GM19324 (cell line): ENCODE results near the gene SGSM2.

Experiments used
- ATAC-seq: cut with Tn5 transposase; IDR thresholded peaks from one replicate; pipeline ENCODE4 v1.9.1; 2021; ENCODE audit warnings: mild to moderate bottlenecking, moderate library complexity; ENCODE audit not compliant: unreplicated experiment, low FRiP score

Gene SGSM2

DNA sequence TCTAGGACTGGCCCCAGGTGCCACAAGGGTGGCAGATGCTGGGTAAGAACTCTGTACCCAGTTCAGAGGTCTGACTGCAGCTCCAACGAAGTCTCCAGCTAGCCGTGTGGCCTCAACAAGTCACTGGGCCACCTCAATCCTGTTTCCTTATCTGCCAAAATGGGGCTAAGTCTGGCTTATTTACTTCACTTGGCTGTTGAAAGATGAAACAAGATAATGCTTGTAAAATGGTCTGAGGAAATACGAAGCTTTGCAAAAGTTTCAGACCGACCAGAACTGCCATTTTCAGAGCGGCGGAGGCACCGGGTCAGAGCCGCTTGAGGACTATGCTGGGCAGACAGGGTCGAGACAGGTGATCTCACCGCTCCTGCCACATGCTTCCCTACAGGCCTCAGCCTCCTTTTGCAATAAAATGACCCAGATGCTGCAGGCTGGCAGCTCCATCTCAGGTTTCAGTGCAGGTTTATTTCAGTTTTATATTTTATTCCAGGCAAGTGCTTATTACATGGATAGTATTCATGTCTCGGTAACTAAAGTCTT, 46.4 kb downstream of the SGSM2 start:
- ATAC-seq = no peak

DNA sequence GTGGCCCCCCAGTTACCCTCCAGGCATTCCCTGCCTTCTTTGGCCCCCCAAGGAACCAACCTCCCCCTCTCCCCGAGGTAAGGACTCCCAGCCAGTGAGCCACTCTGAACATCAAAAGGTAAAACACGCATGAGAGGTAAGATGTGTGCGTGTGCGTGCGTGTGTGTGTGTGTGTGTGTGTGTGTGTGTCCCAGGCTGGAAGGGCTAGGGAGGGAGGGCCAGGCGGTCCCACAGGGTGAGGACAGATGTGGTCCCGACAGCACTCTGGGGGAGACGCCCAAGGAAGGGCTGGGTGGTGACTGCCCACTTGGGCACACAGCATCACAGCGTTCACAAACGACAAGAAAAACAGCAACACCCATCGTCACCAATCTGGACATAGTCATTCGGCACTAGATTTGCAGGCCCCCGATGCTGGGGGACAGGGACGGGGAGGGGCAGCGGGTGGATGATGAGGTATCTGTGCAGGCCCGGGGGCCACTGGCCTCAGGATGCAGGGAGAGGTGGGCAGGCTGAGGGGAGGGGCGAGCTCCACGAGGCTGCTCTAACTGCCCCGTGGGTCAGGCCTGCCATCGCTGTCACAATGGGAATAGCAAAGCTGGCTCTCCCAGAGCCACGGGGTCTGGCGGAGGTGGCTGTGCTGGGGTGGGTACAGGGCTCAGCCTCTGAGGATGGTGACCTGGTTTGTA, 47.3 kb downstream of the SGSM2 start:
- ATAC-seq = no peak

DNA sequence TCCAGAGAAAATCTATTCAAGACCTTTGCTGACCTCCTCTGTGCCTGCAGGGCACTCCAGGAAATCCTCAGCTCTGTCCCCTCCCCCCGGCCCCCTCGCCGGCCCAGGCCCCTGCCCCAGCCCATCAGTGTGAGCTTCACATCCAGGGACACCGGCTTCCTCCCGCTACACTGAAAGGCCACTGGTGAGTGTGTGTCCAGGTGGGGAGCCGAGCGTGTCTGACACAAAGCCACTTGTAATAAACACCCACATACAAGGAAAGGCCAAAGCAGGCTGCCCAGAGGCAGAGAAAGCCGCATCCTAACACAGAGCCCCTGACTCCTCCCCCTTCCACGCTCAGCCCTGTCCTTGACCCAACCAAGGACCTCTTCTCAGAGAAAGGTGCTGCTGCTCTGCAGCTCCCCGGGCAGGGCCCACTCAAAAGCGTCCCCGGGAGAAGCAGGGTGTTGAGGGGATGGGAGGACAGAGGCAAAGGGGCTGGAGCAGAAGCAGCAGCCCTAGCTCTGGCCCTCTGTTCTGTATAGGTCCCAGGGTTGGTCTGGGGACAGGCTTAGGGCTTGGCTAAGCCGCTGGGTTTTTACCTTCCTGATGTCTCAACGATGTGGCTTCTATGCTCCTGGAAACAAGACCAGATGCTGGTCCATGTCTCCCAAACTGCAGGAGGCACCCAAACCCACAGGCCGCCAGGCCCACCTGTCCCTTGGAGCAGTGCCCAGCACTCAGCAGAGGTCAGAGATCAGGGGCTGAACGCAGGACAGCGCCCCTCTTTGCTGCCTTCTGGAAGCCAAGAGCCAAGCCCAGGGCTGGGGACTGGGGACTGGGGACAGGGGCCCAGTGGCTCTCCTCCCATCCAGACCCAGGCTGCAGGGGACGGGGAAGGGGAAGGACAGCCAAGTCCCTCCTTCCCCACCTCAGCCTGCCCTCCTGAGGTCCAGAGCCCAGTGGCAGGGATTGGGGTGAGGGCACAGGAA, 48.2 kb downstream of the SGSM2 start:
- no peak for ATAC-seq

DNA sequence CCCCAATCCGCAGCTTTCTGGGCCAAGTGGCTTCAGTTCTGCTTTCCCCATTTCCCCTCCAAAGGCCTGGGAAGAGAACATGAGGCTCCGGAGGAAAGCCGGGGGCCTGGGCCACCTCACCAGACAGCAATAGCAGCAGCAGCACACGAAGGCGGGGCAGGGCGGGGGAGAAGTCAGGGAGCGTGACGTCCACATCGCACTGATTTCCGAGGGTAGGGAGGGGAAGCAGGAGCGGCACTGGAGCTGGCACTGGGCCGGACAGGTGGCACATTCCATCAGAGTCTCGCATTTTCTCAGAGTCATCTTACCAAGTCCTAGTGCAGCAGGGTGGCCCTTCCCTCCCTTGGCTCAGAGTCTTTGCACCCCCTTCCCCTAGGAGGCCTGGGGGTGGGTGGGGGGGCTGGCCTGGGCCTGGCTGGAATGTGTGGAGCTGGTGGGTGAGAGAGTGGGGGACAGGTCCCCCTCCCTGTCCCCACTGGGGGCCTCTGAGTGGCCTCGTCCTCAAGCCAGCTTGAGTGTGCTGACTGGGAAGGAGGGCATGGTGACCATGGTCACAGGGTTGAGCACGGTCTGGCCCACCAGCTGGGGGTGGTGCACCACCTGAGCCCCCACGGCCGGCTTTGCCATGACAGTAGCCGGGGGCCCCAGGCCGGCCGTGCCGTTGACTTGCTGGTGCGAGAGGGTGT, 49.2 kb downstream of the SGSM2 start:
- no peak for ATAC-seq

DNA sequence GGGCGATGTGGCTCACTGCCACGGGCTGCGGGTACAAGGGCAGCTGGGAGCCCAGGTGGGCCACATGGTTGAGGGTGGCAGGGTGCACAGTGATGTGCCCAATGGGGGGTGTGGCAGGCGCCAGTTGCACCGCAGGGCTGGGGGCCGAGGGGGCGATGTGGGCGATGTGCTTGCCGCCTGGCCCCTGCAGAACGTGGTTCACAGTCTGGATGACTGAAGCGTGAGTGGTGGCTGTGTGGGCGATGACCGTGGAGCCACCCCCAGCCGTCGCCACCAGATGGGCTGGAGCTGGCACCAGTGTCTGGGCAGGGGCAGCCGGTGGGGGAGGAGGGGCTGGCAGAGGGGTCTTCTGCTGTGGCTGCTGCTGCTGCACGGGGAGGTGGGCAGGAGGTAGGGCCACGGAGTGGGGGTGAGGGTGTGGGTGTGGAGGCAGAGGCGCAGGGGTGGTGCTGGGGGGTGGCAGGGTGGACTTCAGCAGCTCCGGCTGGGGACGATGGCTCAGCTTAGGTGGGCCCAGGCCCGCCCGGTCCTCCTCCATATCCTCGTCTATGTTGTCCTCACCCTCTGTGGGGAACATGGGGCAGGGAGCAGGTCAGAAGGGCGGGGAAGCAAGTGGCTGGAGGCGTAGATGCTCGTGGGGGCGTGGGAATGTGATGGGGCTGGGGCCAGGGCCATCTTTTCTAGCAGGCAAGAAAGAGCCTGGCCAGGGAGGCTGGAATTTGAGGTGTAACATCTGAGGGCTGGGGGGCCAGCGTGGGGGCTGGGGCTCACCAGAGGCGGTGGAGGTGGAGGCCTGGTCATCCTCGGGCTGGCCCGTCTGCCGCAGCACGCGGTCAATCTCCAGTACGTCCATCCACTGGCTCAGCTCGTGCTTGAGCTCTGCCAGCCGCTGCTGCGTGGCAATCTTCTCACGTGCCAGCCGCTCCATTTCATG, 50.1 kb downstream of the SGSM2 start:
- no peak for ATAC-seq

DNA sequence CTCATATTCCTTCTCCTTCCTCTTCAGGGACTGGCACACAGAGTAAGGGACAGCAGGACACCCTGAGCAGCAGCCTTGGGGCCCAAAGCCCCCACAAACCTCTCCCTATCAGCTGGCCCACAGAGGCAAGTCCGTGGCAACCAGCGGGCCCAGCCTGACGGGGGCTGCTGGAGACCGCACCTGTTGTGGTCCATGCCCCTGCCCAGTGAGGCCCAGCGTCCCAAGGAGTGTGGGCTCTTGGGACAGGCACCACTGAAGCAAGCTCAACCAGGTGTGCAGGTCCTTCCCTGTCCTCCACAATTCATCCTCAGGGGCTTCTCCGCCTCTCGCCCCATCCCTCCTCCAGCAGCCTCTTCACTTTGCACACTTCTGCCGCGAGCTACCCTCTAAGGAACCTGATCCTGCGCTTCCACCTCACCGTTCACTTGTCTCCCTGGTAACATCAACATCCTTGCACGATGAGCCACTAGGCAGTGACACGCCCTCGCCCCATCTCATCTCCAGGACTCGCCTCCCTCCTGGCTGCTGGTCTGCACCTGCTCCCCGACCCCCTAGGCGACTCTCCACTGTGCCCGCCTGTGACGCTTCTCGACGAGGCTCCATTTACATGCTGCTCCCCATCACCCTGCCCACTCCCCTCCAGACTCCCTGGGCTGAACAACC, 50.9 kb downstream of the SGSM2 start:
- ATAC-seq = no peak

DNA sequence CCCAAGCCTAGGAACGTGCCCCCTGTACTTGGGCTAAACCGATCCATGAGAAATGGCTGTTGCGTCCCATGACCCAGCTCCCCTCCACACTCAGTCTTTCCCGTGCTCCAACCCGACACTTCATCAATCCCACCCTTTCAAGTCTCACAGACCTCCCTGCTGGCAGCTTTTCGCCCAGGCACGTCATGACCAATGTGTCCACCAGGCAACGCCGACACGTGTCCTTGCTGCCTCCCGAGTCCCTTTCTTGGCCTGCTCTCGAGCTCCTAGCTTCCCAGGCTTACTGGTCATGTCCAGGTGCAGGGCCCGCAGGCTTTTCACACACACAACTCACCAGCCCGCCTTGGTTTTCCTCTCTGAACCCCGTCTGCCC, 51.4 kb downstream of the SGSM2 start:
- no peak for ATAC-seq

DNA sequence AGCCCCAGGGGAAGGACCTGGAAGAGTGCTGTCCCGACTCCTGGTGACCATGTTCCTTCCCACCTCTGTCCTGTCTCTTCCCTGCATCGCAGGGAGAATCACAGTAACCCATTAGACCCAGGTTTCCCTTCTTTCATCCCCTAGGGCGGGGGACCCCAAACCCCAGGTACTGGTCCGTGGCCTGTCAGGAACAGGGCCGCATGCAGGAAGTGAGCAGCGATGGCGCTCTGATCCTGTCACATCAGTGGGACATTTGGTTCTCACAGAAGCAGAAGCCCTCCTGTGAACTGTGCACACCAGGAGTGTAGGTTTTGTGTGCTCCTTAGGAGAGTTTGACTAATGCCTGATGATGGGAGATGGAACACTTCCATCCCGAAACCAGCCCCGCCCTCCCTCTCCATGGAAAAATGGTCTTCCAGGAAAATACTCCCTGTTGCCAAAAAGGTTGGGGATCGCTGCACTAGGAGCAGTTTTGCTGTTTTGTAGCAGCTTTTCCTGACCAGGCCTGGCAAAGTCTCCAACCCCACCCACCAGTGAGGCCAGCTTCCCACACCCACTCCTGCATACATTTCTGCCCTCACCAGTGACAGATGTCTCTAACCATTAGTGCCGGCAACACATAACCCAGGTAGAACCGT, 53.0 kb downstream of the SGSM2 start:
- no peak for ATAC-seq

DNA sequence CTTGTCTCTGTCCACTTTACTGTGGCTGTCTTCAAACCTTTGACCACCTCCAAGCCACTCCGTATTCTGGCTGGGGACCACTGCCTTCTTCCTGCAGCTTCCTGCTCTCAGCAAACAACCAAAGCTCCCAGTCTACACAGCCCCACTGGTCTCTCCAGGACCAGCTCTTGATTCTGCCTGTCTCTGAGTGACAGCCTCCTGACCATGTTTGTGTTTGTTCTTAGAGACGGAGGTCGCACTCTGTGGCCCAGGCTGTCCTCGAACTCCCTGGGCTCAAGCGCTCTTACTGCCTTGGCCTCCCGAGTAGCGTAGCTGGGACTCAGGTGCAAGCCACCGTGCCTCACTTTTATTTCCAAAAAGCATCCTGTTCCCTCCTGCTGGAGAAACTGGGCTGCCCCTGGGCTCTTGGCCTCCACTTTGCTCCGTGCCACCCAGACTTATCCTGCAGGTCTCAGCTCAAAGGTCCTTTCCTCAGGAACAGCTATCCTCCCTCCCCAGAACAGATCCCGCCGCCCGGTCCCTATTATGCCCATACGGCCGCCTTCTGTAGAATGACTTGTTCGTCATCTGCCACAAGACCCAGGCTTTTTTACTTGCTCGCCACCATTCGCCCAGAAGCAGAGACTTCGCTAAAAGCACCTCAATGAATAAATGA, 54.4 kb downstream of the SGSM2 start:
- ATAC-seq = no peak

DNA sequence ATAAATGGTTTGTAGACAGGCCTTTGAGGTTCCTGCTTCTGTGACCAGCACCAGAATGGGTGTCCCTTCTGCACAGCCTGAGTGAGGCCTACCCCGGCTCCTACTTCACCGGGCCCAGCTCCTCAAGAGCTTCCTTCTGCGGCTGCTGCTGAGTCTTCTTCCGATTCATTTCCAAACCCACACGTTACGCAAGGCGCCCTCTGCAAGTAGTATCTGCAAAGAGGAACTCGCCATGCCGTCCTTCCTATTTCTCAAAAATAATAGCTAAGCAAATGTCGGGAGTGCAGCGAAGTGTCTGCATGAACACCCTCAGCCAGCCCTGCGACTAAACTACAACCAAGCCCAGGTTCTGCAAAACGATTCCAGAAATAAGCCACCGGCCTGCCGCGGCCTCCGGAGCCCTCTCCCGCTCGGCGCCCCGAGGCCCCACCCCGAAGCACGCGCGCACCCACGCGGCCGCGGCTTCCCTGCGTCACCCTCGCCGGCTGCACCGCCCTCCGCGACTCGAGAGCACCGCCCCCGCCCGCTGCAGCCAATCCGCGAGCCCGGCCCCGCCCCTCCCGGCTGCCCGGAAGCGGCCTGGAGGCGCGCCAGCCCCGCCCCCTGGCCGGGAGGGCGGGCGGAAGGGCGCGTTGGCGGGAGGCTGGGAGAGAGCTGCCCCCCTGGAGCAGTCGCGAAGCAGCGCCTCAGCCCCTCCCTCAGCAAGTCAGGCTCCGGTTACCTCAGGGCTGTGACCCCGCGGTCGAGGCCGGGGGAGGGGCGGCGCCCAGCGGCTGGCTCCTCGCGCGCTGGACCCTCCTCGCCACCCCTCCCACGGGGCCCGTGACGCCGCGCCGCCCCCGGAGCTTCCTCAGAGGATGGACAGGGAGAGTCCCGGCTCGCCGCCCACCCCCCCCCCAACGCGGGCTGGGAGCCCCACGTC, 55.2 kb downstream of the SGSM2 start:
- ATAC-seq = peak; percentile 69

DNA sequence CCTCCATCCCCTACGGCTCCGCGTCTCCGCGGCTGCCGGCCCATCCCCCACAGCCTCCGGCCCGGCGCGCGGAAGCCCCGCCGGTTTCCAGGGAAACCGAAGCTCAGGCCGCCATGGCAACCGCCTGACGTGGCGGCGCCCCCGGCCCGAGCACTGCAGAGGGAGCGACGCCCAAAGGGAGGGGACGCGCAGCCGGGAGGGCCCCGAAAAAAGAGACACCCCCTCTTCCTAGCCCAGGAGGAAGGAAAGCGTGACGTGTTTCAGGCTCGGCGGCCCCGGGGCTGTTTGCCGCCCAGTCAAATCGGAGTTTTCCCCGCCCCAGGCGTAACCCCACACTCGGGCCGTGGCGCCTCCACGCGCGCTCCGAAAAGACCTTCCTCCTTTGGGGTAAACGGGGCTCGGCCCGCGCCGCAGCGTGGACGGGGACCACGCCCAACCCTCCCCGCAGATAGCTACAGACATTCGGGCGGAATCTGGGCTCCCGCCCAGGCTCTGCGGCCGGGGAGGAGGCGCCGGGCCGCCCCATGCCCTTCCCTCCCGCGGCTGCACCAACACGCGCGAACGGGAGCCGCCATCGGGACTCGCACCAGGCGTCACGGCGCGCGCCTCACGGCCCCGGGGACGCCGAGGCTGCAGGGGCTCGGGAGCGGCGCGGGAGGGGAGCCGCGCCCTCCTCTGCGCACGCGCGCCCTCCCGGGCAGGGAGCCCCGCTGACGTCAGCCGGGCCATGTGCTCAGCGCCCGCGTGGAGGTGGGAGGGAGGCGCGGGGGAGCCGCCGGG, 56.1 kb downstream of the SGSM2 start:
- ATAC-seq = peak; percentile 52

DNA sequence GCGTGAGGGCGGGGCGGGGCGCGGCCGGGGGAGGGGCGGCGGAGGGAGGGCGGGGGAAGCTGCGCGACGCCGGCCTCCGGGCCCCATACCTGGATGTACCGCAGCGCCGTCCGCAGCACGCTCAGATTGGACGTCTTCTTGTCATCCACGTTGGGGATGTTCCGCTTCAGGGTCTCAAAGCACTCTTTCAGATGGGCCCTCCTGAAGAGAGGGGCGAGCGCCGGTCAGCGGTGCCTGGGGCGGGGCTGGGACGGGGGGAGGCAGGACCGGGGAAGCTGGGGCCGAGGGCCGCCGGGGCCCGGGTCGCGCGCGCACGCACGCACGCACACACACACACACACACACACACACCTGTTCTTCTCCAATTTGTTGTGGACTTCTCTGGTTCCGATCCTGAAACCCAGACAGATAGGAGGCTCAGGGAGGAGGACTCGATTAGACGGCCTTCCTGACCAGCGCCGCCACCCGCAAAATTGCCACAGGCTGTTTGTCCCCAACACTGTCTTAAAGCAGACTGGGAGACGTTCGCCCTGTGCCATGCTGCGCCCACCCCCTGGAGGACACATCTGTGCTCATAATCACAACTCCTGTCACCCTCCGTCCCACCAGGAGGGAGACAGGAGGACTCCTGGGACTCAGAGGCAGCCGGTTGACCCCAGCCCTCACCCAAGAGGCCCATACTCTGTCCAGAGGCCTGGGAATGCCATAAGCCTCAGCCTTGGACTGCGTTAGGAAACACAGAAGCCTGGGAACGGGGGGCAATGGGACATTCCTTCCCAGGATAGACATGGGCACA, 56.9 kb downstream of the SGSM2 start:
- no peak for ATAC-seq

DNA sequence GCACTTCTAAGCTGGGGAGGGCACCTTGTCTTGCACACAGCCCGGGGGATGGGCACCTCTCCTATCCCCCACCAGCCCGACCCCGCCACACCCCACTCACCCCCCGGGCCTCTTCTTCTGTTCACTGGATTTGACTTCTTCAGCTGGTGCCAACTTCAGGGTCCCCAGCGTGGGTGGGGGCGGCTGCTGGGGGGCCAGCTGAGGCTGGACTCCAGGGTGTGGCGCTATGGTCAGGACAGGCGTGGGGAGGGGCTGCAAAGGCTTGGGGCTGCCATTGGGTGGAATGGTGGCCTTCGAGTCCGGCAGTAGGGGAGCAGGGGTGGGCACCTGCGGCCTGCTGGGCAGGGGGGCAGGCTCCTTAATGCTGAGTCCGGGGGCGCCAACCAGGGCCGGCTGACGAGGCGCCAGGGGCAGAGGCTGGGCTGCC, 57.5 kb downstream of the SGSM2 start:
- no peak for ATAC-seq

DNA sequence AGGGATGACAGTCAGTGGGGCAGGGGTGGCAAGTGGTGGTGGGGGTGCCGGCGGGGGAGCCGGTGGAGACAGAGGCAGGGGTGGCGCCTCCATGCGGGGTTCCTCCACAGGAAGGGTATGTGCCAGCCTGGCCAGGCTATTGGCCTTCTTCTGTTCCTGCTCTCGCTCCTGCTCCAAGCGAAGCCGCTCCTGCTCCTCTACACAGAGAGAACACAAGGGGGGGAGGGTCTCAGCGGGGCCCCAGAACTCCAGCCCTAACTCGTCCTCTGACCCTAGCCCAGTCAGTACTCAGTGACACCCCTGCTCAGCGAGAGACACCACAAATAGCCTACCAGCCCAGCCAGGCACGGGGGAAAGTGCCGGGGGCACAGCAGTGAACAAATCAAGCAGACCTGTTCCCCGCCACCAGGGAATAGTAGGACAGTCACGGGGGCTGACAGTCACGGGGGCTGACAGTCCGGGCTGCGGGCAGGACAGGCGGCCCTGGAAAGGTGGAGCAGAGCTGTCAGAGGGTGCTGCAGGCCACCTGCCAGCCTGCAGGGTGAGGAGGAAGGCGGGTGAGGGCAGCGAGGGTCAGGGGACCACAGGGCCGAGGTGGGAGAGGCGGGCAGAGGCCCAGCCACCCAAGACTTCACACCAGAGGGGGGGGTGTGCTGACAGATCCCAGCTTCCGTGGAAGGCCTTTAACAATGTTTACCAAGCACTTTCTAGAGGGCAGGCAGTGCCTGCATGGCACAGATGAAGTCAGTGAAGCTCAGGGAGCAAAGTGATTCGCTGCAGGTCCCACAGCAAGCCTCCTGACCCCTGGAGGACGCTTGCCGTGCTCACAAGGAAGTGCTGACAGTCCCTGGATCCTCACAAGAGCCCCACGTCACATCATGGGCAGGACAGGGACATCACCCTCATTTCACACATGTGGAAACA, 58.2 kb downstream of the SGSM2 start:
- no peak for ATAC-seq

DNA sequence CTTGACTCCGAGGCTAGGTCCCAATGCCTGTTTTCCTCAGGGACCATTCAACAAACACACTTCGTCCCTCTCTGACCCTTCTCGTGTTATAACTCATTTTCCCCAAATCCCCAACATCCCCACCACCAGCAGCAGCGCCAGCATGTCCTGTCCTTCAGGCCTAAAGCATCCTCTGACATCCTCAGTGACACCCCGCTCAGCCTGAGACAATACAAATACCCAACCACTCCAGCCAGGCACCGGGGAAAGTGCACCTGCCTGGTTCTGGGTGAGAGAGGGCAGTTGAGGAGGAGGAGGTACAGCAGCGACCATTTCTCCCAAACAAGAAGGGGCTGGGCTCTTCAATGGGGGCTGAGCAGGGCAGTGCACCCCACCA, 58.9 kb downstream of the SGSM2 start:
- ATAC-seq = no peak
